ENCODE data around the gene CDH12.

GRCh38 chr5:22793463-22793862 is 59.7 kb downstream of the CDH12 start:
- TF ChIP-seq CTCF (IDR thresholded peaks at IDR 0.05) (no peak), POLR2AphosphoS5 (IDR thresholded peaks at IDR 0.05; ENCODE audit: insufficient read depth in 1 of 2, low read depth in 1 of 2) (no peak), POLR2A (IDR thresholded peaks at IDR 0.05) (no peak)

Measured in vagina (tissue), 2 donors.